Measurements from ENCODE around the gene SPAG17. TPM values are rescaled to one million over a fixed set of nuclear protein-coding genes. Genes with fewer than 3 reads are reported as not detected.

The SPAG17 gene
- total RNA-seq, 1 experiment from 2014 or later: not detected

DNA sequence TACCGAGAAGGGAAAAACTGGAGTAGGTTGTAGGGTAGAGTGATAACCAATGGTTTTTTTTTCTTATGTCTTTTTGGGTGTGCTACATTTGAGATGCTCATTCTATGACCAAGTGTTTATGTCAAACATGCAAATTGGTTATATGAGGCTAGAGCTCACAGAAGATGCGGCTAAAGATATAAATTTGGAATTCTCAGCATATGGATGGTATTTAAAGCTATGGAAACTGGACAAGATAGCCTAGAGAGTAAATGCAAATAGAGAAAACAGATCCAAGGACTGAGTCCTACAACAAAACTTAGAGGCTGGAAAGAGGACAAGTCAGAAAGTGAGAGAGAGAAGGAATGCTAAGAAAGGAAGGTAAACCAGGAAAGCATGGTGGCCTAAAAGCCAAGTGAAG lies 263.0 kb downstream of the SPAG17 start:
- ChIA-PET CTCF (no interaction called here), POLR2A (ENCODE audit: unreplicated experiment) (no interaction called here)
- BruUV-seq (replicated peaks): no TSS peak
- Histone ChIP-seq H3K4me2 (ENCODE audit: low read length) (no peak overlapping the region), H3K27ac (ENCODE audit: low read length) (no peak overlapping the region), H3K4me1 (ENCODE audit: insufficient read depth, low read length) (peaks cover 12% of the 10 kb centered on the region), H3K79me2 (ENCODE audit: low read length) (peaks cover 40% of the 10 kb centered on the region), H3K27me3 (ENCODE audit: low read length) (no peaks in the 10 kb centered on the region), H3K9me3 (ENCODE audit: low read length) (no peaks in the 10 kb centered on the region), H4K20me1 (ENCODE audit: low read length) (peaks cover under 1% of the 10 kb centered on the region; the same call in 1 of the 2 replicates), H2AFZ (ENCODE audit: low read length) (no peak overlapping the region), H3K9me2 (replicated peaks; ENCODE audit: low read length) (no peaks in the 10 kb centered on the region), H3K9ac (ENCODE audit: low read length) (no peak overlapping the region), H3K4me3 (ENCODE audit: low read length) (no peak overlapping the region), H3F3A (ENCODE audit: low read length, unreplicated experiment) (no peaks in the 10 kb centered on the region), H3K36me3 (ENCODE audit: low read depth, low read length) (peaks cover 28% of the 10 kb centered on the region; the same call in 1 of the 2 replicates)
- TF ChIP-seq, protein P1, sequence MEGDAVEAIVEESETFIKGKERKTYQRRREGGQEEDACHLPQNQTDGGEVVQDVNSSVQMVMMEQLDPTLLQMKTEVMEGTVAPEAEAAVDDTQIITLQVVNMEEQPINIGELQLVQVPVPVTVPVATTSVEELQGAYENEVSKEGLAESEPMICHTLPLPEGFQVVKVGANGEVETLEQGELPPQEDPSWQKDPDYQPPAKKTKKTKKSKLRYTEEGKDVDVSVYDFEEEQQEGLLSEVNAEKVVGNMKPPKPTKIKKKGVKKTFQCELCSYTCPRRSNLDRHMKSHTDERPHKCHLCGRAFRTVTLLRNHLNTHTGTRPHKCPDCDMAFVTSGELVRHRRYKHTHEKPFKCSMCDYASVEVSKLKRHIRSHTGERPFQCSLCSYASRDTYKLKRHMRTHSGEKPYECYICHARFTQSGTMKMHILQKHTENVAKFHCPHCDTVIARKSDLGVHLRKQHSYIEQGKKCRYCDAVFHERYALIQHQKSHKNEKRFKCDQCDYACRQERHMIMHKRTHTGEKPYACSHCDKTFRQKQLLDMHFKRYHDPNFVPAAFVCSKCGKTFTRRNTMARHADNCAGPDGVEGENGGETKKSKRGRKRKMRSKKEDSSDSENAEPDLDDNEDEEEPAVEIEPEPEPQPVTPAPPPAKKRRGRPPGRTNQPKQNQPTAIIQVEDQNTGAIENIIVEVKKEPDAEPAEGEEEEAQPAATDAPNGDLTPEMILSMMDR (conservative IDR thresholded peaks at IDR 0.05; ENCODE audit: low read depth, low read length): no peak
- TF ChIP-seq EZH2phosphoT487 (IDR thresholded peaks at IDR 0.05; ENCODE audit: borderline replicate concordance, low read length) (no peak), EZH2 (IDR thresholded peaks at IDR 0.05; ENCODE audit: low read length, unreplicated experiment) (no peak)
- intact Hi-C loops (cut with micrococcal nuclease): loop anchor here (10.0 kb wide), 1 partner anchor 317 kb away; the partner anchor contains the start of gene TENT5C
- no peak for DNase-seq
- ATAC-seq: no peak

DNA sequence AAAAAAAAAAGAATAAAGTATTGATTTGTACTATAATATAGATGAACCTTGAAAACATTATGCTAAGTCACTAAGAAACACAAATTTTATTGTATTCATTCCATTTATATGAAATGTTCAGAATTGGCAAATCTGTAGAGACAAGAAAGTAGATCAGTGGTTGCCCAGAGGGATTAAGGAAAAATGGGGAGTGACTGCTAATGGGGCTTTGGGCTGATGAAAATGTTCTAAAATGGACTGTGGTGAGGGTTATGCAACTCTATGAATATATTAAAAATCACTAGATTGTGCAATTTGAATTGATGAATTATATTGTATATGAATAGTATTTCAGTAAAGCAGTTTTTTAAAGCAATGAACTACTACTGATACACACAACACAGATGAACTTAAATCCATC lies 265.7 kb downstream of the SPAG17 start:
- no peak overlapping the region for H3K27ac ChIP-seq (ENCODE audit: low read length)
- CTCF ChIA-PET: no interaction called here
- H3K4me3 ChIP-seq (ENCODE audit: low read length): no peak overlapping the region
- no peak overlapping the region for H3K4me2 ChIP-seq (ENCODE audit: low read length)
- no peaks in the 10 kb centered on the region for H3K9me2 ChIP-seq (replicated peaks; ENCODE audit: low read length)
- ATAC-seq: no peak
- no peak for DNase-seq
- no peaks in the 10 kb centered on the region for H3F3A ChIP-seq (ENCODE audit: low read length, unreplicated experiment)
- no TSS peak for BruUV-seq (replicated peaks)
- no peak overlapping the region for H3K9ac ChIP-seq (ENCODE audit: low read length)
- no peaks in the 10 kb centered on the region for H3K27me3 ChIP-seq (ENCODE audit: low read length)
- H2AFZ ChIP-seq (ENCODE audit: low read length): no peak overlapping the region
- no peaks in the 10 kb centered on the region for H3K9me3 ChIP-seq (ENCODE audit: low read length)
- intact Hi-C loops (cut with micrococcal nuclease): no loop called here
- H3K4me1 ChIP-seq (ENCODE audit: insufficient read depth, low read length): 0 out of 2 replicates have a peak, but pooled peaks cover under 1% of the 10 kb centered on the region
- no peaks in the 10 kb centered on the region for H4K20me1 ChIP-seq (ENCODE audit: low read length)
- H3K79me2 ChIP-seq (ENCODE audit: low read length): peaks cover 16% of the 10 kb centered on the region
- POLR2A ChIA-PET (ENCODE audit: unreplicated experiment): no interaction called here
- TF ChIP-seq, protein P1 (conservative IDR thresholded peaks at IDR 0.05; ENCODE audit: low read depth, low read length): no peak
- TF ChIP-seq EZH2 (IDR thresholded peaks at IDR 0.05; ENCODE audit: low read length, unreplicated experiment) (no peak), EZH2phosphoT487 (IDR thresholded peaks at IDR 0.05; ENCODE audit: borderline replicate concordance, low read length) (no peak)
- peaks cover 38% of the 10 kb centered on the region for H3K36me3 ChIP-seq (ENCODE audit: low read depth, low read length)

DNA sequence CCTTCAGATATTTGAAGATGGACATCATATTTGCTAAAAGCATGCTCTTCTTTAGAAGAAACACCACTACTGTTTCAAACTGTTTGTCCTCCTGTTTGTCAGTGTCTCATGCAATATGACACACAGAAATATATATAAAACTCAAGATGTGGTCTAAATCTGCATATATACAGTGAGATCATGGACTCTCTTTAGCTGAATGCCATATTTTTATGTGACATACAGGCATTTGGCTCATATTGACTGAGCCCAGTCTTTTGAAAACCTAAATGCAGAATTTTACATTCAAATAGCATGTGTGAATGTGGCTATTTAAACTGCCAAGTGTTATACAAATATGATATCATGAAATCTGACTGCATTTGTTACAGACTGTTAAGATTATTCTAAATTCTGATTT lies 274.0 kb downstream of the SPAG17 start:
- Histone ChIP-seq H3F3A (ENCODE audit: low read length, unreplicated experiment) (no peaks in the 10 kb centered on the region), H3K9me3 (ENCODE audit: low read length) (no peaks in the 10 kb centered on the region), H2AFZ (ENCODE audit: low read length) (no peak overlapping the region), H3K9me2 (replicated peaks; ENCODE audit: low read length) (no peaks in the 10 kb centered on the region), H3K9ac (ENCODE audit: low read length) (no peak overlapping the region), H3K4me1 (ENCODE audit: insufficient read depth, low read length) (no peaks in the 10 kb centered on the region), H3K27ac (ENCODE audit: low read length) (no peak overlapping the region), H4K20me1 (ENCODE audit: low read length) (no peaks in the 10 kb centered on the region), H3K4me3 (ENCODE audit: low read length) (no peak overlapping the region), H3K36me3 (ENCODE audit: low read depth, low read length) (peaks cover 30% of the 10 kb centered on the region), H3K27me3 (ENCODE audit: low read length) (no peaks in the 10 kb centered on the region), H3K4me2 (ENCODE audit: low read length) (no peak overlapping the region), H3K79me2 (ENCODE audit: low read length) (no peaks in the 10 kb centered on the region)
- DNase-seq (no peak), ATAC-seq (no peak)
- TF ChIP-seq EZH2 (IDR thresholded peaks at IDR 0.05; ENCODE audit: low read length, unreplicated experiment): no peak
- POLR2A ChIA-PET (ENCODE audit: unreplicated experiment): no interaction called here
- no TSS peak for BruUV-seq (replicated peaks)
- CTCF ChIA-PET: no interaction called here
- intact Hi-C loops (cut with micrococcal nuclease): no loop called here
